Measurements from ENCODE around the gene CDK14.

Gene CDK14

DNA sequence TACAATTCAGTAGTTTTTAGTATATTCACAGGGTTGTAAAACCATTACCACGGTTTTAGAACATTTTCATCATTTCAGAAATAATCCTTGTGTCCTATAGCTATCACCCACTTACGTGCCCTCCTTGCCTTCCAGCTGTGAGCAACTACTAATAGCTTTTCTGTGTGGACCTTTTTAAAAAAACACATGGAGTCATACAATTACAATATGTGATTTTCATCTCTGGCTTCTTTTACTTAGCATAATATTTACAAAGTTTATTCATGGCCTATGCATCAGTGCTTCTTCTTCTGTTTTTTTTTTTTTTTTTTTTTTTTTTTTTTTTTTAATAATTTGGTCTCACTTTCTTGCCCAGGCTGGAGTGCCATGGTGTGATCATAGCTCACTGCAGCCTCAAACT is 76.1 kb downstream of the CDK14 start:
- Histone ChIP-seq H3K4me3 (ENCODE audit: low read length, poor library complexity, severe bottlenecking) (no peak overlapping the region), H4K20me1 (ENCODE audit: insufficient read depth, low read length, poor library complexity, severe bottlenecking) (no peaks in the 10 kb centered on the region), H3F3A (ENCODE audit: low read depth) (no peaks in the 10 kb centered on the region), H3K4me2 (ENCODE audit: low read depth, low read length, poor library complexity, severe bottlenecking) (no peak overlapping the region), H3K36me3 (ENCODE audit: insufficient read depth, low read length) (no peaks in the 10 kb centered on the region), H3K79me2 (ENCODE audit: insufficient read depth, low read length) (no peaks in the 10 kb centered on the region), H3K9me3 (ENCODE audit: insufficient read depth, low read depth, low read length) (no peaks in the 10 kb centered on the region), H3K4me1 (ENCODE audit: insufficient read depth, low read length, poor library complexity, severe bottlenecking) (no peaks in the 10 kb centered on the region), H3K27me3 (ENCODE audit: insufficient read depth, low read length, poor library complexity, severe bottlenecking) (no peaks in the 10 kb centered on the region), H3K9me2 (replicated peaks; ENCODE audit: low read depth, low read length) (no peaks in the 10 kb centered on the region), H3K9ac (ENCODE audit: low read depth, low read length, poor library complexity, severe bottlenecking) (no peak overlapping the region), H2AFZ (ENCODE audit: low read length) (no peak overlapping the region)
- no peak for TF ChIP-seq EZH2phosphoT487 (IDR thresholded peaks at IDR 0.05; ENCODE audit: borderline replicate concordance)
- TF ChIP-seq, protein P1, sequence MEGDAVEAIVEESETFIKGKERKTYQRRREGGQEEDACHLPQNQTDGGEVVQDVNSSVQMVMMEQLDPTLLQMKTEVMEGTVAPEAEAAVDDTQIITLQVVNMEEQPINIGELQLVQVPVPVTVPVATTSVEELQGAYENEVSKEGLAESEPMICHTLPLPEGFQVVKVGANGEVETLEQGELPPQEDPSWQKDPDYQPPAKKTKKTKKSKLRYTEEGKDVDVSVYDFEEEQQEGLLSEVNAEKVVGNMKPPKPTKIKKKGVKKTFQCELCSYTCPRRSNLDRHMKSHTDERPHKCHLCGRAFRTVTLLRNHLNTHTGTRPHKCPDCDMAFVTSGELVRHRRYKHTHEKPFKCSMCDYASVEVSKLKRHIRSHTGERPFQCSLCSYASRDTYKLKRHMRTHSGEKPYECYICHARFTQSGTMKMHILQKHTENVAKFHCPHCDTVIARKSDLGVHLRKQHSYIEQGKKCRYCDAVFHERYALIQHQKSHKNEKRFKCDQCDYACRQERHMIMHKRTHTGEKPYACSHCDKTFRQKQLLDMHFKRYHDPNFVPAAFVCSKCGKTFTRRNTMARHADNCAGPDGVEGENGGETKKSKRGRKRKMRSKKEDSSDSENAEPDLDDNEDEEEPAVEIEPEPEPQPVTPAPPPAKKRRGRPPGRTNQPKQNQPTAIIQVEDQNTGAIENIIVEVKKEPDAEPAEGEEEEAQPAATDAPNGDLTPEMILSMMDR (conservative IDR thresholded peaks at IDR 0.05; ENCODE audit: low read length) = no peak

DNA sequence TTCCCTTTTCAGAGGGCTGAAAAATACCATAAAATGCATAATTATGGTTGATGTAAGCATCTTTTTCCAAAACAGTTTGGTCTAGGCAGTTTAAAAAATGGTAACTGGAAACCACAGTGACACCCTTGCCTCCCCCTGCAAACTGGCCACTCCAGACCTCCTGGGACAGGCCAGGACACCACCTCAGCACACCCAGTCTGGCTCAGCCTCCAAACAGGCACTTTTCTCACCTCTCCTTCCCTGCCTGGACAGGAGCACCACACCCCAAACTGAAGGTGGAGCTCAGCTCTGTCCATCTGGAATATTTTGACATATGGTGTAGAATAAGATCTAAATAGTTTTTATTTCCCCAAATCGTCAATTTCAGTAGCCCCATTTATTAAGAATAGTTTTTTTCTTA is 78.5 kb downstream of the CDK14 start:
- no peak overlapping the region for H3K4me2 ChIP-seq (ENCODE audit: low read depth, low read length, poor library complexity, severe bottlenecking)
- no peak overlapping the region for H3K9ac ChIP-seq (ENCODE audit: low read depth, low read length, poor library complexity, severe bottlenecking)
- no peaks in the 10 kb centered on the region for H3K36me3 ChIP-seq (ENCODE audit: insufficient read depth, low read length)
- no peak for TF ChIP-seq EZH2phosphoT487 (IDR thresholded peaks at IDR 0.05; ENCODE audit: borderline replicate concordance)
- TF ChIP-seq, protein P1 (conservative IDR thresholded peaks at IDR 0.05; ENCODE audit: low read length) = no peak
- H3K27me3 ChIP-seq (ENCODE audit: insufficient read depth, low read length, poor library complexity, severe bottlenecking) = no peaks in the 10 kb centered on the region
- no peaks in the 10 kb centered on the region for H3K9me3 ChIP-seq (ENCODE audit: insufficient read depth, low read depth, low read length)
- no peaks in the 10 kb centered on the region for H3K4me1 ChIP-seq (ENCODE audit: insufficient read depth, low read length, poor library complexity, severe bottlenecking)
- no peaks in the 10 kb centered on the region for H3F3A ChIP-seq (ENCODE audit: low read depth)
- H4K20me1 ChIP-seq (ENCODE audit: insufficient read depth, low read length, poor library complexity, severe bottlenecking) = no peaks in the 10 kb centered on the region
- H3K4me3 ChIP-seq (ENCODE audit: low read length, poor library complexity, severe bottlenecking) = no peak overlapping the region
- no peaks in the 10 kb centered on the region for H3K9me2 ChIP-seq (replicated peaks; ENCODE audit: low read depth, low read length)
- no peak overlapping the region for H2AFZ ChIP-seq (ENCODE audit: low read length)
- no peaks in the 10 kb centered on the region for H3K79me2 ChIP-seq (ENCODE audit: insufficient read depth, low read length)

- no peak overlapping the region for H3K4me3 ChIP-seq (ENCODE audit: low read length, poor library complexity, severe bottlenecking)
- no peaks in the 10 kb centered on the region for H3F3A ChIP-seq (ENCODE audit: low read depth)
- H3K79me2 ChIP-seq (ENCODE audit: insufficient read depth, low read length) = no peaks in the 10 kb centered on the region
- H3K9me2 ChIP-seq (replicated peaks; ENCODE audit: low read depth, low read length) = no peaks in the 10 kb centered on the region
- no peak overlapping the region for H3K9ac ChIP-seq (ENCODE audit: low read depth, low read length, poor library complexity, severe bottlenecking)
- H4K20me1 ChIP-seq (ENCODE audit: insufficient read depth, low read length, poor library complexity, severe bottlenecking) = no peaks in the 10 kb centered on the region
- no peaks in the 10 kb centered on the region for H3K9me3 ChIP-seq (ENCODE audit: insufficient read depth, low read depth, low read length)
- H3K4me2 ChIP-seq (ENCODE audit: low read depth, low read length, poor library complexity, severe bottlenecking) = no peak overlapping the region
- H2AFZ ChIP-seq (ENCODE audit: low read length) = no peak overlapping the region
- no peaks in the 10 kb centered on the region for H3K36me3 ChIP-seq (ENCODE audit: insufficient read depth, low read length)
- no peaks in the 10 kb centered on the region for H3K4me1 ChIP-seq (ENCODE audit: insufficient read depth, low read length, poor library complexity, severe bottlenecking)
- H3K27me3 ChIP-seq (ENCODE audit: insufficient read depth, low read length, poor library complexity, severe bottlenecking) = no peaks in the 10 kb centered on the region
- TF ChIP-seq, protein P1 (conservative IDR thresholded peaks at IDR 0.05; ENCODE audit: low read length) = no peak
- TF ChIP-seq EZH2phosphoT487 (IDR thresholded peaks at IDR 0.05; ENCODE audit: borderline replicate concordance) = no peak
Observed at GRCh38 chr7:90675982-90676381, 79.9 kb downstream of the CDK14 start.

Measured in Loucy (cell line).